Measurements from ENCODE around the gene ALX4.

DNA sequence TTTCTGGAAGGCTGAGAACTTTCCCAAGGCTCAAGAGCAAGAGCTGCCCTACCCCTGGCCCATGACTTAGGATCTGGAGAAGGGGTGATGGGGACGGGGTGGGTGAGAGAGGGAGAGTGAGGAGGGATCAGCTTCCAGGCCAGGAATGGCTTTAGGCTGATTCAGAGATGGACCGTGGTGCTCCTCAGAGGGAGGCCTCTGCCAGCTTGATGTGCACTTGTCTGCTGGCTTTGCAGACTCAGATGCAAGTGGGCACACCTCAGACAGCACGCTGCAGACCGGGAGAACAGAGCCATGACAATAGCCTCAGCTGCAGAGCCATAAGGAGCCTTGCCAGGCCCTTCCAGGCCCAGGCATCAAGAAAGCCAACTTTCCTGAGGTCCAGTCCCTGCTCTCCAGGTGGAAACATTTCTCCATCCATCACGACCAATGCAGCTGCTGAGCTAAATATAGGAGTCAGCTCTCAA, 41.3 kb downstream of the ALX4 start:
- TF ChIP-seq POLR2AphosphoS5 (IDR thresholded peaks at IDR 0.05; ENCODE audit: low read depth, low read length) (no peak), TAF1 (IDR thresholded peaks at IDR 0.05; ENCODE audit: low read depth, low read length) (no peak), POLR2A (IDR thresholded peaks at IDR 0.05; ENCODE audit: low read depth, low read length) (no peak), POU2F2 (IDR thresholded peaks at IDR 0.05; ENCODE audit: low read depth, low read length) (no peak)

Data from GM12891 (cell line).